Measurements from ENCODE around the gene PROX1. TPM values are rescaled to one million over a fixed set of nuclear protein-coding genes. Genes with fewer than 3 reads are reported as not detected.

The PROX1 gene
- polyA plus RNA-seq, 3 donors, result 0.07 TPM; not detected in 2

DNA sequence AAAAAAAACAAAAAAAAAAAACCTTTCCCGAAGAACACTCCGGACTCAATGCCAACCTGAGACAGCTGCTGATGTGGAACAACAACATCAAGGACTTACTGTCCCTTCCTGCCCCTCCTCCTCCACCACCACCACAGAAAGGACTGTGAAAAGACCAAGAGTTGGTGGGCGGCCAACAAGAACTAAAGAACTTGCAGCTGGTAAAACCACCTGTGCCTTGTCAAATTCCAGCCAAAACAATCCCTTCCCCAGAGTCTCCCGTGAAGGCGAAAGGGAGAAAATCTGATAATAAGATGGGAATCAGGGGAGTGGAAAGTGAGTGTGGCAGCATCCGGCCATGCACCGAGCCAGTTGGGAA lies 88.9 kb downstream of the PROX1 start:
- H4K20me1 ChIP-seq (ENCODE audit: insufficient read depth, low read length), result no peaks in the 10 kb centered on the region
- no peak overlapping the region for H3K4me3 ChIP-seq (replicated peaks in 1 of 3; ENCODE audit: low read depth in 2 of 3, low read length in 3 of 3)
- intact Hi-C loops (cut with micrococcal nuclease), result no loop called here
- no peaks in the 10 kb centered on the region for H3K4me1 ChIP-seq (ENCODE audit: control insufficient read depth in 1 of 2, insufficient read depth in 2 of 2, low read length in 2 of 2)
- H3K9me3 ChIP-seq (replicated peaks in 1 of 2; ENCODE audit: control insufficient read depth in 1 of 2, insufficient read depth in 1 of 2, low read length in 2 of 2), result peaks cover 0 to 1% of the 10 kb centered on the region in 2 donors
- H3K9ac ChIP-seq (ENCODE audit: insufficient read depth, low read length, poor library complexity, severe bottlenecking), result no peak overlapping the region
- TF ChIP-seq, protein P1, sequence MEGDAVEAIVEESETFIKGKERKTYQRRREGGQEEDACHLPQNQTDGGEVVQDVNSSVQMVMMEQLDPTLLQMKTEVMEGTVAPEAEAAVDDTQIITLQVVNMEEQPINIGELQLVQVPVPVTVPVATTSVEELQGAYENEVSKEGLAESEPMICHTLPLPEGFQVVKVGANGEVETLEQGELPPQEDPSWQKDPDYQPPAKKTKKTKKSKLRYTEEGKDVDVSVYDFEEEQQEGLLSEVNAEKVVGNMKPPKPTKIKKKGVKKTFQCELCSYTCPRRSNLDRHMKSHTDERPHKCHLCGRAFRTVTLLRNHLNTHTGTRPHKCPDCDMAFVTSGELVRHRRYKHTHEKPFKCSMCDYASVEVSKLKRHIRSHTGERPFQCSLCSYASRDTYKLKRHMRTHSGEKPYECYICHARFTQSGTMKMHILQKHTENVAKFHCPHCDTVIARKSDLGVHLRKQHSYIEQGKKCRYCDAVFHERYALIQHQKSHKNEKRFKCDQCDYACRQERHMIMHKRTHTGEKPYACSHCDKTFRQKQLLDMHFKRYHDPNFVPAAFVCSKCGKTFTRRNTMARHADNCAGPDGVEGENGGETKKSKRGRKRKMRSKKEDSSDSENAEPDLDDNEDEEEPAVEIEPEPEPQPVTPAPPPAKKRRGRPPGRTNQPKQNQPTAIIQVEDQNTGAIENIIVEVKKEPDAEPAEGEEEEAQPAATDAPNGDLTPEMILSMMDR (IDR thresholded peaks at IDR 0.05), result no peak
- no peaks in the 10 kb centered on the region for H3K79me2 ChIP-seq (ENCODE audit: insufficient read depth, low read length)
- no peak for DNase-seq
- H2AFZ ChIP-seq (ENCODE audit: insufficient read depth, low read depth, low read length, poor library complexity, severe bottlenecking), result no peak overlapping the region
- Mint-ChIP-seq H3K4me1 (no peaks in the 10 kb centered on the region), H3K36me3 (no peaks in the 10 kb centered on the region), H3K4me3 (no peak overlapping the region), H3K9me3 (peaks cover 0 to 8% (median 5%) of the 10 kb centered on the region in 7 donors), H3K27me3 (ENCODE audit: low read depth in 3 of 3) (peaks cover 0 to 2% (median 1%) of the 10 kb centered on the region in 3 donors), H3K27ac (no peak overlapping the region)
- H3K27ac ChIP-seq (ENCODE audit: low read depth in 1 of 2, low read length in 2 of 2), result no peak overlapping the region
- no peak overlapping the region for H3K4me2 ChIP-seq (replicated peaks; ENCODE audit: extremely low read depth, low read length, poor library complexity, severe bottlenecking)
- H3K27me3 ChIP-seq (ENCODE audit: control insufficient read depth in 2 of 2, insufficient read depth in 2 of 2, low read length in 2 of 2), result no peaks in the 10 kb centered on the region
- H3K36me3 ChIP-seq (replicated peaks in 1 of 2; ENCODE audit: control insufficient read depth in 1 of 2, insufficient read depth in 2 of 2, low read length in 2 of 2), result no peaks in the 10 kb centered on the region
- WGBS (ENCODE audit: insufficient coverage), result 100% methylated on average over 2 of the region's 7 CpGs

DNA sequence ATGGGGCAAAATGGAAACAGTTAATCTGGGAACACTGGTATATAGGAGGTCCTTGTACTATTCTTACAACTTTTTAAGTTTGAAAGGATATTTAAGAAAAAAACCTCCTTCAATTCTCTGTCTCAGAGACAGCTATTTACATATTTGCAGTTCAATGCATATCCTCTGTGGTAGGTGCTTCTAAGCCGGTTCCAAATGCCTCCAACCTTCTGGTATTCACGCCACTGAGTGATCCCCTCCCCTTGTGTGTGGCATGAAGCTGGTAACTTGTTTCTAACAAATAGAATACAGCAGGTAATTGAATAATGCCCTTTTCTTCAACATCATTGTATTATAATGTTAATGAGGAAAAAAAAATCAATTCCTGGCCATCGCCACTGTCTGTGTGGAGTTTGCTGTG lies 91.2 kb downstream of the PROX1 start:
- H3K36me3 ChIP-seq (replicated peaks in 1 of 2; ENCODE audit: control insufficient read depth in 1 of 2, insufficient read depth in 2 of 2, low read length in 2 of 2), result no peaks in the 10 kb centered on the region
- no peak overlapping the region for H3K4me3 Mint-ChIP-seq
- peaks cover 0 to 3% (median 1%) of the 10 kb centered on the region in 3 donors for H3K27me3 Mint-ChIP-seq (ENCODE audit: low read depth in 3 of 3)
- no peak overlapping the region for H3K4me3 ChIP-seq (replicated peaks in 1 of 3; ENCODE audit: low read depth in 2 of 3, low read length in 3 of 3)
- H3K79me2 ChIP-seq (ENCODE audit: insufficient read depth, low read length), result no peaks in the 10 kb centered on the region
- H3K4me2 ChIP-seq (replicated peaks; ENCODE audit: extremely low read depth, low read length, poor library complexity, severe bottlenecking), result no peak overlapping the region
- peaks cover 0 to 8% (median 3%) of the 10 kb centered on the region in 7 donors for H3K9me3 Mint-ChIP-seq
- H3K4me1 Mint-ChIP-seq, result no peaks in the 10 kb centered on the region
- H3K27ac Mint-ChIP-seq, result no peak overlapping the region
- DNase-seq, result no peak
- no peak overlapping the region for H3K9ac ChIP-seq (ENCODE audit: insufficient read depth, low read length, poor library complexity, severe bottlenecking)
- no peaks in the 10 kb centered on the region for H4K20me1 ChIP-seq (ENCODE audit: insufficient read depth, low read length)
- H3K9me3 ChIP-seq (replicated peaks in 1 of 2; ENCODE audit: control insufficient read depth in 1 of 2, insufficient read depth in 1 of 2, low read length in 2 of 2), result peaks cover 0 to 6% of the 10 kb centered on the region in 2 donors
- no CpG with 5 or more reads among the region's 3 CpGs for WGBS (ENCODE audit: insufficient coverage)
- H3K36me3 Mint-ChIP-seq, result no peaks in the 10 kb centered on the region
- no peaks in the 10 kb centered on the region for H3K4me1 ChIP-seq (ENCODE audit: control insufficient read depth in 1 of 2, insufficient read depth in 2 of 2, low read length in 2 of 2)
- H3K27me3 ChIP-seq (ENCODE audit: control insufficient read depth in 2 of 2, insufficient read depth in 2 of 2, low read length in 2 of 2), result no peaks in the 10 kb centered on the region
- intact Hi-C loops (cut with micrococcal nuclease), result no loop called here
- H3K27ac ChIP-seq (ENCODE audit: low read depth in 1 of 2, low read length in 2 of 2), result no peak overlapping the region
- H2AFZ ChIP-seq (ENCODE audit: insufficient read depth, low read depth, low read length, poor library complexity, severe bottlenecking), result no peak overlapping the region
- TF ChIP-seq, protein P1 (IDR thresholded peaks at IDR 0.05), result no peak

Data from CD14-positive monocyte (primary cell).